ENCODE data around the gene FAIM2. TPM values are rescaled to one million over a fixed set of nuclear protein-coding genes. Genes with fewer than 3 reads are reported as not detected.
A peak's percentile ranks its signal among the peaks of the same experiment; 100 is the strongest.

The FAIM2 gene
- total RNA-seq: not detected in 2 replicates

- DNase-seq (ENCODE audit: low read depth): no peak
Observed at GRCh38 chr12:49903700-49904423, at the start of gene FAIM2. FAIM2 (minus strand) TSS chr12:49903900; CDS start chr12:49903792, 108 bp downstream.

DNA sequence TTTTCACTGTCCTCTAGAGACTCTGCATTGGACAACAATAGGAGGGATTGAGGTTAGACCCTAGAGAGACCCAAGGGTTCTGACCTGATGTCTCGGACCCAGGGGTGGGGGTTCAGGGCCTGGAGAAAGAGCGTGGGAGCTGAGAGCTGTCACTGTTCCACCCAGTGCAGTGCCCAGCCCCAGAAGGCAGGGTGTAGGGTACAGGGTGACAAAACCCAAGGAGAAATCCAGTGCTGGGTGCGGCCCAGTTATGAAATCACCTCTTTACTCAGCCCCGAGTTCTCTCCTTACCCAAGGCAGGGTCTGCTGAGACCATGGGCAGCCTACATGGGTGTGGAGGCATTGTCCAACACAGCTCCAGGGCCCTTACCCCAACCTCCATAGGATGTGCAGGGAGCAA is 49.5 kb upstream of the FAIM2 start:
- DNase-seq (ENCODE audit: low read depth): no peak

- no peak for DNase-seq (ENCODE audit: low read depth)
Observed at GRCh38 chr12:49952391-49953055, 48.8 kb upstream of the FAIM2 start.

GRCh38 chr12:49951411-49952240 is 47.9 kb upstream of the FAIM2 start:
- DNase-seq (ENCODE audit: low read depth): no peak

DNA sequence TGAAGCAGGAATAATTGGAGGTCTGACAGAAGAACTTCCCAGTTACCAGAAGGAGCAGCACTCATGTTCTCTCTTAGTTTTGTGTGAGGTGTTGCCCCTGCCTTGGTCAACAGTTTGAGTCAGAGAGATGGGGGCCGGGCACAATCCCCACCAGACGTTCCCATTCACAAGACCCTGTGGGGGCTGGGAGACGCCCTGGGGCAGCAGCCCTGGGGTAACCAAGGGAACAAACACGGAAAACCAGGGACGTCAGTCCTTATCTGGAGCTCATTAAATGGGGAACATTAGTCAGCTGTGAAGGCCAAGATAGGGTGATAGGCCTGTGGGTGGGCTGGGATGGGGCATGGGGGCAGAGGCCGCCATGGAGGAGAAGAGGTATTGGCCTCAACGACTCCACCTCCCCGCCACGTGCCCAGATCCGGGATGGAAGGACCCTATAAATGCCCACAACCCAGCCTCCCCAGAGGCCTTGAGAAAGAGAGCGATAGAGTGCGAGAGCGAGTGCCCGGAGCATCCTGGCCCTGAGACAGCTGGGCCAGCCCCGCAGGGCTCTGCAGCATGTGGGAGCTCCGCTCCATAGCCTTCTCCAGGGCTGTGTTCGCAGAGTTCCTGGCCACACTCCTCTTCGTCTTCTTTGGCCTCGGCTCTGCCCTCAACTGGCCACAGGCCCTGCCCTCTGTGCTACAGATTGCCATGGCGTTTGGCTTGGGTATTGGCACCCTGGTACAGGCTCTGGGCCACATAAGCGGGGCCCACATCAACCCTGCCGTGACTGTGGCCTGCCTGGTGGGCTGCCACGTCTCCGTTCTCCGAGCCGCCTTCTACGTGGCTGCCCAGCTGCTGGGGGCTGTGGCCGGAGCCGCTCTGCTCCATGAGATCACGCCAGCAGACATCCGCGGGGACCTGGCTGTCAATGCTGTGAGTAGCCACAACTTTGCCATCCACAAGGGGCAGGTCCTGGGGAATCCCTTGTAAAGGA is 46.9 kb upstream of the FAIM2 start, which contains the start of gene AQP2:
Gene AQP2 (plus strand): TSS at position 465 of the 979 bp plus-strand sequence. CDS start 94 bp downstream, at position 559.
- DNase-seq (ENCODE audit: low read depth): no peak

- no peak for DNase-seq (ENCODE audit: low read depth)
Observed at GRCh38 chr12:49949866-49950265, 46.2 kb upstream of the FAIM2 start.

DNA sequence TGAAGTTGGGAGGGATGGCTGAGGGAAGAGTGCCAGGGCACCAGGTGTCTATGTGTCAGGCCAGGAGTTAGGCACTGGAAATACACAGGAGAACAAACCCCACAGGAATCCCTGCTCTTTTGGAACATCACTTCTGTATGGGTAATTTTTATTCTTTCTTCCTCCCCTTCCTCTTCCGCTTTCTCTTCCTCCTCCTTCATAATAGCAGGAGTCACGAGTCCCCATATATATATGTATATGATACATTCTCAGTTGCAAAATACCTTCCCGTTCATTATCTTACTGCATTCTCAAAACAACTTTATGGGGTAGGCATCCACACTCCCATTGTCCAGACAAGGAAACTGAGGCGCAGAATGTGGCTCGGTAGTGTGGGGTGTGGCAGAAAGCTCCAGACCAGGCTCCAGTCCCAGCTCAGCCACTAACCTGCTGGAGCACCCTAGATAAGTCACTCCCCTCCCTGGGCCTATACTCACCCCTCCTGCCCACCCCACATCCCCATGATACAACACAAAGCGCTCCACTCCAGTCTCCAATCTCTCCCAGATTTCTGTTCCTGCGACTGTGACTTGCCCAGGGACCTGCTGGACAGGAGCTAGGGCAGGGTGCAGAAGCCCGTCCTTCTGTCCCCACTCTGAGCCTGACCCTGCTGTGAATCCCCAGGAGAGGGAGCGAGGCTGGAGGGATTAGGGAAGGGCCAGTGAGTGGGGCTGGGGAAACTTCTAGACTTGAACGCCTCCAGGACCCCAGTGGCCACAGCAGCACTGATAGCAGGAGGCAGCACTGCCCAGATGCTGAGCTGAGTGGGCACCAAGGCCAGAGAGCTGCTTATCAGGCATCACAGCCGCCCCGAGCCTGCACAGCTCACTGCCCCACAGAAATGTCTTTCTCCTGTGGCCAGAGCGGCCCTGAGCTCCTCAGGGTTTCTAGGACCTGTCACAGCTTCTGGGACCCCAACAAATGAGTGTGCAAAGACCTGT is 45.5 kb upstream of the FAIM2 start:
- DNase-seq (ENCODE audit: low read depth): no peak

DNA sequence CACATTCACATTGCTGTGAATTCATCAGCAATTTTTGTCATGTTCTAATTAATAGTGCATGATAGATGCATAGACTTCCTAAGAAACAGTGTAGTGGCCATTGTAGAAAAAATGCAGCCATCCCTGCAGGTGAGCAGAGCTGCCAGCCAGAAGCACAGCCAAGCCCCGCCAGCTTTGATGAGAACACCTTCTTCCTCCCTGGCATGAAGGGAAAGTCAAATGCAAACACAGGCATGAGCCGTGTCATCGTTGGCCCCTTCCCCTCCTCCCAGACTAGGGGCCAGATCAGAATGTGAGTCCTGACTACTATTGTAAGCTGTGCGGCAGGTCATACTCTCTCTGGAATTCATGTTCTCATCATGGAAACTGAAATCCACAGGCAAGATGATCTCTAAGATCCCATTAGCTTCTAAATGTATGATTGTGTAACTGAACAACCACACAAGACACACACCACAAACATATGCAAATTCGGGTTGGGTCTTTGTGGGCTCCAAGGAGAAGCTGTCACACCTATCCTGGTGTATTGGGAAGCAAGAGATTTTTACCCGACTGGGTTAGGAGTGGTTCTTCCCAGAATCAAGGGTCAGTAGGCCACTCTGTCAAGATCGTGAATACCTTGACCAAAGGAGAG is 44.0 kb upstream of the FAIM2 start:
- no peak for DNase-seq (ENCODE audit: low read depth)

- no peak for DNase-seq (ENCODE audit: low read depth)
Observed at GRCh38 chr12:49946497-49946896, 42.8 kb upstream of the FAIM2 start.

GRCh38 chr12:49946086-49946485 is 42.4 kb upstream of the FAIM2 start:
- no peak for DNase-seq (ENCODE audit: low read depth)

DNA sequence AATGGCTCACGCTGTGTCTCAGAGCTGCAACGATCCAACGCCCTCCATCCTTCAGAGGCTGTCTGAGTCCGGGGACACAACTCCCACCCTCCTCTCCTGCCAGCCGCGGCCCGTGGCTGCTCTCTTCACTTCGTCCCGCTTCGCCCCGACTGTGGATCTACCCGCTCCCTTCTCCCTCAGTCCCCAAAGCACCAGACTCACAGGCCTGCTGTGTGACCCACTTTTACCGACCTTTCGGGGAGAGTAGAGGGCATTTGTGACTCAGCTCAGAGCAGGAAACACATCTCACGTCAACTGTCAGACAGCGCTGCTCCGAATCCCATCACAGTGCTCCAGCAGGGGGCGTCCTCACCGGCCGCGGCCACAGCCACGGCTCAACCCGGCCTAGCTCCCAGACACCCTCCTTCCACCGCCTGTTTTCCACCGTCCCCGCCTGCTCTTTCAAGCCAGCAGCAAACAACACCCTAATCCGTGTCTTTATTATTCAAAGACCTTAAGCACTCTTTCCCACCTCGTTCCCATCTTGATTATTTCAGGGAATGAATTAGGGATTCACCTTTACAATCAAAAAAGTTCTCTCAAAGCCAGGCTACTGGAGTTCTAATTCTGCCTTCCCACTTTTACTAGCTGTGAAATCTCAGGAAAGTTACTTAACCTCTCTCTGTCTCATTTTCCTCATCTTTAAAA is 41.8 kb upstream of the FAIM2 start:
- peak; percentile 67 for DNase-seq (ENCODE audit: low read depth)

DNA sequence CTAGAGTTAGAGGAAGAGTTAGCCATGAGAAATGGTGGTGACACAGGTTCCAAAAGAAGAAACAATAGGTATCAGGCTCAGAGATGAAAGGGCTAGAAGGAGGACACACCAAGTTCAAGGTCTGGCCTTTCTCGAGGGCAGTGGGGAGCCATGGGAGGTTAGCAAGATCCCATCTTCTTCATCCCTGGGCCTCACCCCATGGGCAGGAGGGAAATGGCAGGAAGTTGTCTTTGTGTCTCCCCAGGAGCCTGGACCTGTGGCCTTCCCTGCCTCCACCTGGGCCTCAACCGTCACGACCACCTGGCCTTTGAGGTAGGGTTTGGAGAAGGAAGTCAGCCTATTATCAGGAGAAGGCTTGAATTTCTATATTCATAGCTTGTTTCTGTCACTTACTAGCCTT is 41.0 kb upstream of the FAIM2 start:
- no peak for DNase-seq (ENCODE audit: low read depth)

GRCh38 chr12:49944046-49944445 is 40.3 kb upstream of the FAIM2 start:
- DNase-seq (ENCODE audit: low read depth): no peak

GRCh38 chr12:49943625-49943960 is 39.9 kb upstream of the FAIM2 start:
- DNase-seq (ENCODE audit: low read depth): no peak

GRCh38 chr12:49942921-49943624 is 39.4 kb upstream of the FAIM2 start:
- DNase-seq (ENCODE audit: low read depth): no peak

- no peak for DNase-seq (ENCODE audit: low read depth)
Observed at GRCh38 chr12:49942512-49942893, 38.8 kb upstream of the FAIM2 start.

DNA sequence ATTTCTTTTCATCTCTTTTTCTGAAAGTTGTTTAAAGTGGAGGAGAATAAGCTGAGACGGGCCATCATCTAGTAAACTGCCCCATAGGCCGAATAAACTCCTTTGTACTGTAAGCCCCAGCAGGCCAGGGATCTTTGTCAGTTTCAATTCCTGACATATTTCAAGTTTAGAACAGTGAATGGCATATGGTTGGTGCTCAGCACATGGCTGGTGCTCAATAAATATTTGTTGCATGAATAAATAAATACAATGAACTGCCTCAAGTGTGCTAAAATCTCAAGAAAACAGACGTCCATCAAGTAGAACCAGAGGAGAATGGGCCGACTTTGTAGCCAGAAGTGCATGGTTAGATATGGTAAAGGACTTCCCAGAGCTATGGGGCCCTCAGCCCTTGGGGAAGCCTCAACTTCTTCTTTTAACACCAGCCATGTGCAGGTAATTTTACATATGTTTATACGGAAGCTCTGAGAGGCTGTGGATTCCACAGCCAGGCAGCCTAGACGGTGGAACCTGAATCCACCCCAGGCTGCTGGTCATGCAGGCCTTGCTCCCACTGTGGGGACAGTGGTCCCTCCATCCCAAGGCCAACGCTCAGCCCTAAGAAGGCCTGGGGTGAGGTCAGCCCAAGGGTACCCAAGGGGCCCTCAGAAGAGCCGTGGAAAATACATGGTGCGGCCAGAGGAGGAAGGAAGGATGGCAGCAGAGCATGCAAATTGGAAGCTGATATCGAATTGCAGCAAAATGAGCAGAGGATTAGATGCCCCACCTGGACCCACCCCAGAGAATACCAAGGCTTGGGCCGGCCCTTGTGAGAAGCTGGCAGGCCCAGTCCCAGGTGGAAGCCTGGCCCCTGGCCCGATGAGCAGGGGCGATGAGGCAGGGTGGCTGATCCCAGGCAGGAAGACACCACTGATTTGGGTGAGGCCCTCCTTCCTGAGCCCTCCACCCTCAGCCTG is 38.1 kb upstream of the FAIM2 start:
- DNase-seq (ENCODE audit: low read depth): no peak
